ENCODE measurements around the gene GRM8. TPM values are rescaled to one million over a fixed set of nuclear protein-coding genes. Genes with fewer than 3 reads are reported as not detected.
A peak's percentile ranks its signal among the peaks of the same experiment; 100 is the strongest.

GRM8 gene
- total and polyA plus RNA-seq, 9 of the 15 experiments (the other 6 are each of a cell fraction or from before 2014, with no cell fraction given) = 0.13 TPM; not detected in 7

- Histone ChIP-seq H3K4me3 (peak overlapping the region; percentile 25), H3K9me3 (replicated peaks; ENCODE audit: control insufficient read depth, insufficient read depth, low read depth, low read length) (no peaks in the 10 kb centered on the region), H2AFZ (ENCODE audit: low read depth, low read length) (peak overlapping the region; percentile 80), H3K27ac (ENCODE audit: extremely low read depth, low read depth, low read length) (peak overlapping the region; percentile 93), H3K36me3 (ENCODE audit: control insufficient read depth, insufficient read depth, low read length) (no peaks in the 10 kb centered on the region), H3K9me1 (ENCODE audit: control insufficient read depth, insufficient read depth, low read length) (no peaks in the 10 kb centered on the region), H3K27me3 (ENCODE audit: control insufficient read depth in 2 of 2, insufficient read depth in 2 of 2, low read length in 2 of 2) (no peaks in the 10 kb centered on the region), H3K9ac (ENCODE audit: insufficient read depth in 1 of 2, low read depth in 2 of 2, low read length in 2 of 2) (peak overlapping the region in 1 of 2 experiments; percentile 79; a peak in 2 of 4 replicates), H3K4me2 (ENCODE audit: insufficient read depth, low read length) (peak overlapping the region; percentile 69), H4K20me1 (replicated peaks; ENCODE audit: control insufficient read depth, insufficient read depth, low read length) (no peaks in the 10 kb centered on the region), H3K4me1 (replicated peaks in 1 of 2; ENCODE audit: control insufficient read depth in 2 of 2, insufficient read depth in 2 of 2, low read length in 2 of 2) (peaks cover 0 to 45% of the 10 kb centered on the region in 2 experiments; a peak in 3 of 5 replicates), H3K79me2 (ENCODE audit: control insufficient read depth, insufficient read depth, low read length) (no peaks in the 10 kb centered on the region)
- BruUV-seq (replicated peaks) = TSS peak; percentile 93
- FAIRE-seq = peak; percentile 98
- ChIA-PET POLR2A (interaction anchor here (0.6 to 1.6 kb wide), 5 partner anchors 9 to 33 kb away, joined by 3 to 6 read pairs (median 3); no protein-coding TSS in a partner anchor), CTCF (ENCODE audit: low intra/inter-chr PET ratio) (no interaction called here)
- peak; percentile 79 to 97 (median 86) for DNase-seq (ENCODE audit: extremely low read depth in 1 of 4, low spot score in 3 of 4)
- ATAC-seq = peak; percentile 98
- in situ Hi-C loops (cut with MboI) (no loop called here), intact Hi-C loops (cut with micrococcal nuclease) (loop anchor here (1.0 kb wide), 1 partner anchor 33 kb away; no protein-coding TSS in a partner anchor)
- 5% methylated on average over 5 of the region's 5 CpGs for WGBS (ENCODE audit: insufficient coverage, low coverage, missing lambda C conversion rate)
- TF ChIP-seq, protein P1, sequence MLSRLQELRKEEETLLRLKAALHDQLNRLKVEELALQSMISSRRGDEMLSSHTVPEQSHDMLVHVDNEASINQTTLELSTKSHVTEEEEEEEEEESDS (CRISPR knock-in tag; IDR thresholded peaks at IDR 0.05) = no peak
- TF ChIP-seq FIP1L1 (IDR thresholded peaks at IDR 0.05; ENCODE audit: low read depth, low read length, poor library complexity, severe bottlenecking) (no peak), THRB (CRISPR knock-in tag; conservative IDR thresholded peaks at IDR 0.05) (peak; percentile 83; the same call in 1 of the 2 replicates), PCBP2 (IDR thresholded peaks at IDR 0.05; ENCODE audit: low read depth, low read length, poor library complexity, severe bottlenecking) (no peak), SMAD3 (CRISPR knock-in tag; conservative IDR thresholded peaks at IDR 0.05) (no peak), MXD1 (CRISPR knock-in tag; IDR thresholded peaks at IDR 0.05; ENCODE audit: borderline replicate concordance, poor library complexity, severe bottlenecking) (no peak), RFX1 (IDR thresholded peaks at IDR 0.05) (no peak; the same call in 1 of the 2 replicates), MXI1 (IDR thresholded peaks at IDR 0.05; ENCODE audit: low read depth, low read length) (peak; percentile 67; the same call in 1 of the 2 replicates), ZBTB17 (CRISPR knock-in tag; IDR thresholded peaks at IDR 0.05) (peak; percentile 34; the same call in 1 of the 2 replicates), ZNF311 (CRISPR knock-in tag; IDR thresholded peaks at IDR 0.05) (no peak), ZNF696 (CRISPR knock-in tag; conservative IDR thresholded peaks at IDR 0.05) (no peak), MTF1 (CRISPR knock-in tag; IDR thresholded peaks at IDR 0.05; ENCODE audit: borderline replicate concordance) (no peak), YY1 (IDR thresholded peaks at IDR 0.05; ENCODE audit: borderline replicate concordance in 1 of 3, control insufficient read depth in 1 of 3, extremely low read depth in 1 of 3, insufficient read depth in 3 of 3, insufficient read length in 1 of 3, insufficient replicate concordance in 2 of 3, low read depth in 1 of 3, low read length in 2 of 3) (no peak), NR2C2 (CRISPR knock-in tag; IDR thresholded peaks at IDR 0.05) (no peak), NR2C2 (tag; IDR thresholded peaks at IDR 0.05) (peak; percentile 66; the same call in 1 of the 2 replicates)
- TF ChIP-seq, protein P2, sequence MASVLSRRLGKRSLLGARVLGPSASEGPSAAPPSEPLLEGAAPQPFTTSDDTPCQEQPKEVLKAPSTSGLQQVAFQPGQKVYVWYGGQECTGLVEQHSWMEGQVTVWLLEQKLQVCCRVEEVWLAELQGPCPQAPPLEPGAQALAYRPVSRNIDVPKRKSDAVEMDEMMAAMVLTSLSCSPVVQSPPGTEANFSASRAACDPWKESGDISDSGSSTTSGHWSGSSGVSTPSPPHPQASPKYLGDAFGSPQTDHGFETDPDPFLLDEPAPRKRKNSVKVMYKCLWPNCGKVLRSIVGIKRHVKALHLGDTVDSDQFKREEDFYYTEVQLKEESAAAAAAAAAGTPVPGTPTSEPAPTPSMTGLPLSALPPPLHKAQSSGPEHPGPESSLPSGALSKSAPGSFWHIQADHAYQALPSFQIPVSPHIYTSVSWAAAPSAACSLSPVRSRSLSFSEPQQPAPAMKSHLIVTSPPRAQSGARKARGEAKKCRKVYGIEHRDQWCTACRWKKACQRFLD (CRISPR knock-in tag; IDR thresholded peaks at IDR 0.05) = peak; percentile 63; the same call in 1 of the 2 replicates
Observed at GRCh38 chr7:126700807-126701604, 551.7 kb downstream of the GRM8 start.

Measured in K562 (cell line).